ENCODE results near the gene NKD2.
A peak's percentile ranks its signal among the peaks of the same experiment; 100 is the strongest.

The NKD2 gene

DNA sequence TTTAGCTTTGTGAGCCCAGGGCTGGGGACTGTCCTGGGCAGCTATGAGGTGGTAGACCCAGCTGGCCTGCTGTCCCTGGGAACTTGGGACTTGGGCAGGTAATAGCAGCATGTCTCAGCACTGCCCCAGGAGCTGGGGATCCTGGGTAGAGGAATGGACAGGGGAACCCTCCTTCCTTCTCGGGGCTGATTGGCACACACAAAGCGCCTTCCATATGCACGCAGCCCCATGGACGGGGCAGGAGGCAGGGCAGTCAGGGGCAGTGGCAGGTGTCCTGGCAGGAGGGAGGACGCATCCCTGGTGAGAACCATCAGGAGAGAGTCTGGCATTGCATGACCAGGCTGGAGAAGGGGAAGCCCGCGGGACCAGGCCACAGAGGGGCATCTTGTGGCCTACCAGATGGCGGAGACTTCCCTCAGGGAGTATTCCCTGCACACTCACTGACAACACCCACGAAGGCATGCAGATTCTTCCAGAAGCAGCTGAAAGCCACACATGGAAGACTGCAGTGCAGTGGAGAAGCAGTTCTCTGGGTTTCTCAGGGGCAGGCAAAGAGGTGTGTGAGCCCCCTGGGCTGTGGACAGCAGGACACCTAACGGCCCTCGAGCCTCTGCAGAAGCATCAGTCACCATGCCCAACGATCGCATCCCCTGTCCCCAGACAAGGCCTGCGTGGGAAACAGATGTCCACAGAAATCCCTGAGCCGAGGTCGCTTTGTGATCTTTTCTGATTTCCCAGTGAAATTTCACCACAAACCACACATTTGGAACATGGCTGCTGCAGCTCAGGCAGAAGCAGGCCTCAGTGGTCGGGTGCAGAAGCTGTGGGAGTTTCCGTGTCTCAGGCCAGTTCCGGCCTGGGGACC is 7.0 kb upstream of the NKD2 start:
- no peak for DNase-seq

DNA sequence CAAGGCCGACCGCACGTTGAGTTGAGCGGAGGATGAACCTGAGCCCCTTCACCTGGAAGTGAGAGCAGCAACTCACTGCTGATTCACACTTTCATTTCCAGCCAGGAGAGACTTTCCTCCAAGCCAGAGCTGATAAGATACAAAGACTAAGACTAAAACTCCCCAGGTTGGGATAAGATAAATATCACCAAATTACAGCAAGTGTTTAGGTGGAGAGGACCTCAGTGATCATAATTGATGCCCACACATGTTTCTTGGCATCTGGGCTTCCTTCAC is 6.4 kb upstream of the NKD2 start:
- no peak for DNase-seq

DNA sequence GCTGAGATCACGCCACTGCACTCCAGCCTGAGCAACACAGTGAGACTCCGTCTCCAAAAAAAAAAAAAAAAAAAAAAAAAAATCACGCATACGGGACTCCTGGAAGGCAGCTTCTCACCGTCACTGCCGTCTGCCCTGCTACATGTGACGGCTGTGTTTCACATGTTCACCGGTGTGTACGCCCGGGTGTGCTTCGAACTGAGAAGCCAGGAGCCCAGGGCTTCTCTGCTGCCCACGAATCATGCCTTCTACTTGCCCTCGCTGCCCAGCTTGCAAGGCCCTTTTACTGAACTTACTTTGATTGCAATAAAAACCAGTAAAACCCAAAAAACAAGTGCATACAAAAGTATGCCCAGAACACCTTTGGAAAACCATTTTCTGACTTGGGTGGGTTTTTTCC is 5.8 kb upstream of the NKD2 start:
- no peak for DNase-seq

DNA sequence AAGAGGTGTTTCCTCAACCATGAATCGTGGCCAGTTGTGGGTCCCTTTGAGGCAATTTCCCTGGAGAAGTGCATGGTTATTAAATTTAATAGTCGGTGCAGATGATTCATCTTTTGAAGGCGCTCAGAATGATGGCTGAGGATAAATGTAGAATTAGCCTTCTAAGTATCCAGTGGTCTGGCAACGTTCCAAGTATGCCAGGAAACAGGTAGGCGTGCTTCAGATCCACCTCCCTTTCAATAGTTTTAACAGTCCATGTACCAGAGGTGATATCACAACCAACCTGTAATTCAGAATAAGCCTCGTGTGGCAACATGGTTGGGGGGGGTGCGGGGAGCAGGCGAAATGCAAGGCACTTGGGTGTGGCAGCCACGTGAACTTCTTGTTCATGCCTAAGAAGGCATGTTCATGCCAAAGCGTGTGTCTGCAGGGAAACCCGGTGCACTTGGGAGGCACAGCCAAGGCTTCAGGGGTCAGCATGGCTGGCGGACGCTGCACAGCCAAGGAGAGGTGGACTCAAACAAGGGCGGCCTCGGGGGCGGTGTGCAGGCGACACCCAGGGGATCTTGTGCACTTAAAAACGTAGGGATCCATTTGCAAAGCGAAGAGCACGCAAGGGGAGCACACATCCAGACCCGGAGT is 5.2 kb upstream of the NKD2 start:
- DNase-seq: no peak

DNA sequence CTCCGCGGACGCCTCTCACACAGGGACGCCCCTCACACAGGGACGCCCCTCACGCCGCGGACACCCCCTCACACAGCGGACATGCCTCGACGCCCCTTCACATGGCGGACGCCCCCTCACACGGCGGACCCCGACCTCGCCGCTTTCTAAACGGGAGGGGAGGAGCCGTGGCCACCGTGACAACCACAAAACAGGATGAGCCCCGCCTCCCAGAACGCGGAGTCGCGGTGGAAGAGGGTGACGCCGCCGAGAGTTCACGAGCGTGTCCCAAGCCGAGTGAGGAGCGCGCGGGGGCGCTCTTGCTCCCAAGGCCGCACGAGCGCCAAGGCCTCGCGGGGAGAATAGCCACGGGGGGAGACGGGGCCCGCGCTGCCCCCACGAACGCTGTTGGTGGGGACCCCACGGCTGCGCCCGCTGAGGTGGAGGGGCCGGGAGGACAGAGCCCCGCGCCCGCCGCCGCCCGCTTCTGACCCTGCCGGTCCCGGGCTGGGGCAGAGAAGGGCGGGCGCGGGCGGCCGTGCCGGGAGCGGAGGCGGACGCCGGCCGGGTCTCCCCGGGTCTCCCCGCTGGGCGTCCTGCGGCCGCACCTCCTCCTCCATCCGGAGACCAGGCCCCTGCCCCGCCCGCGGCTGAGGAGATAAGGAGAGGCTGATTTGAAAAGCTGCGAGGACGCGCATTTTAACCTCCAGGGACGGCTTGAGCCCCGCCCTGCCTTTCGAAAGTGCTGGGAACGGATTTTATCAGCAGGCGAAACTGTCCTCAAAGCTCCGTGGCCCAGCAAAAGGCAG is 3.9 kb upstream of the NKD2 start:
- peak; percentile 16 for DNase-seq

DNA sequence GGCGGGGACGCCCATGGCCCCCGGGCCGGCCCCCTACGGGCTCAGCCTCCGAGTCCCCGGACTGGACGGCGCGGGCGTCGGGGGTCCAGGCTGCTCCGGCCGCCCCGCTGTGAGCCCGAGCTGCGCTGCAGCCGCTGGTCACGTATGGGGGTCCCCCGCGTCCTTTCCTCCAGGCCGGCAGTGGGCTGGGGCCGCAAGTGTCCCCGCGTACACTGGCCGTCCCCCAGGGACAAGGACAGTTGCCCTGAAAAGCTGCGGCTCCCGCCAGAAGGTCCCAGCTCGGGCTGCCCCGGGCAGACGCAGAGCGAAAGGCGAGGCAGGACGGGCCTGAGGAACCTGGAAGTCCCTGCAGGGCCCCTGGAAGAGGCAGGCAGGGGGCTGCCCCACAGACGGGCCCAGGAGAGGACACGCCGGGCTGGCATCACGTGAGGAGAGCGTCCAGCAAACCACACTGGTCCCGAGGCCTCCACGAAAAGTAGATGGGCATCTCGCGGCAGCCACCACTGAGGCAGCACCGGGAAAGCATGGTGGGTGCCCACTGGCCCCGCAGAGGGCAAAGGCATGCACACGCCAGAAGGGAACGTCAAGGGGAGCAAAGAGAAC is 3.3 kb upstream of the NKD2 start:
- no peak for DNase-seq

DNA sequence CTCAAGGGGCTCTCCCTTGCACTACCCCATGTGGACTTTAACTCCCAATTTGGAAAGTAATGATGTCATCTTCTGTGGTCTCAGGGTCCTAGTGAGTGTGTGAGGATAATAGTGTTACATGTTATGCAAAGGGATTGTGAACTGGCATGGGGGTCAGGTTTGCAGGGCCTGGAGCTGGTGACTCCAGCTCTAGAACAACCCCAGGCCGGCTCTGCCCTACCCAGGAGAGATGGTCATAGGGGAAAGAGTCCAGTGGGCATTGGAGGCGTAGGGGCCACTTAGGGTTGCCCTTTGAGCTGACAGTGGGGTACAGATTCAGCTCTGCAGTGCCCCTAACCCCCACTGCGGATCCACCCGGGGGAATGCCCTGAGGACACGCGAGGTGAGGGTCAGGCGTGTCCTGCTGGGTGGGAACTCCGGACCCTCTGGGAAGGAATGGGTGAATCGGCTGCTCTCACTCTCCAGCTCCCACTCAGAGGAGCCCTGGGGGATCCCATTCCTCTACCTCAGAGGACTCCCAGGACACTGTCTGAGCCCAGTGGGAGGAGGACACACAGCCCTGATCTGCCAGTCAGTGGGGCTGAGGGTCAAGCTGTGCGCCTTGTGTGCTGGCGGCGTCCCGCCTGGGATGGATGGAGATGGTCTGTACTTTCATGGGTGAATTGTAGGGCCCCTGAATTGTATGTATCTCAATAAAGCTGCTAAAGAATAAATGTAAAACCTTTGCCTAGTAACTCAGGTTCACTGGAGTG is 2.5 kb upstream of the NKD2 start:
- DNase-seq: no peak

DNA sequence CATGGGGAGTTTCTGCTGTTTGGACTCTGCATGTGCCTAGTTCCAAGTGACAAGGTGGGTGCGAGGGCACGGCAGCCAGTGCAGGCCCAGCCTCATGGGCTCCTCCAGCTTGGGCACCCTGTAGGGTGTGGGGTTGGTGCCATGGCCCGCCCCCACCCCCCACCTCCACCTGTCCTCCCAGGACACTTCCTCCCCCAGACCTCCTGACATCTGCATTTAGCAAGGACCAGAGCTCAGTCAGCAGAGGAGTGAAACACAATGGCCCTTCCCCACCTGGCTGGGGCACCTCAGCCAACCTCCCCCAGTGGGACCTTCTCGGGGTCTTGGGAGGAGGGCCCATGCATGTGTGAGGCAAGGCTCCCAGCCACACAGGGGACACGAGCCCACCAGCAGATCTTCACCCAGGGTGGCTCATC is 1.9 kb upstream of the NKD2 start:
- DNase-seq: no peak

DNA sequence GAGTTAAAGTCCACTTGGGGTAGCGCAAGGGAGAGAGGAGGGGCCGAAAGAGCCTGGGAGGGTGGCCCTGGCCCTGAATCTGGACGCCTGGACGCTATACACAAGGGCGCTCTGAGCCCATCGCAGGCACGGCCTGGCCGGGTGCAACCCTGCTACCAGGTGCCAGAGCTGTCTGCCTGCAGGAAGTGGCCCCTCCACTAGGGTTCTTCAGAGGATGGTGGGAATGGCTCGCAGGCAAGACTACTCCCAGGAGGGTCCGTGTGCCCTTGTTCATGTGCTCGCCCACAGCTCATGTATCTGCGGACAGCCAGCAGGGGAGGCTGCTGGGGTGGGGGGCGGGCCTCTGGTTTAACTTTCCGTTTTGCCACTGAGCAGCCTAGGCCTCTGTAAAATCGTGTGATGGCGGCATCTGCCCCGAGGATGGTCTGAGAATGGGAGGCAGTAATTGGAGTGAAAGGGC is 1.4 kb upstream of the NKD2 start:
- no peak for DNase-seq

DNA sequence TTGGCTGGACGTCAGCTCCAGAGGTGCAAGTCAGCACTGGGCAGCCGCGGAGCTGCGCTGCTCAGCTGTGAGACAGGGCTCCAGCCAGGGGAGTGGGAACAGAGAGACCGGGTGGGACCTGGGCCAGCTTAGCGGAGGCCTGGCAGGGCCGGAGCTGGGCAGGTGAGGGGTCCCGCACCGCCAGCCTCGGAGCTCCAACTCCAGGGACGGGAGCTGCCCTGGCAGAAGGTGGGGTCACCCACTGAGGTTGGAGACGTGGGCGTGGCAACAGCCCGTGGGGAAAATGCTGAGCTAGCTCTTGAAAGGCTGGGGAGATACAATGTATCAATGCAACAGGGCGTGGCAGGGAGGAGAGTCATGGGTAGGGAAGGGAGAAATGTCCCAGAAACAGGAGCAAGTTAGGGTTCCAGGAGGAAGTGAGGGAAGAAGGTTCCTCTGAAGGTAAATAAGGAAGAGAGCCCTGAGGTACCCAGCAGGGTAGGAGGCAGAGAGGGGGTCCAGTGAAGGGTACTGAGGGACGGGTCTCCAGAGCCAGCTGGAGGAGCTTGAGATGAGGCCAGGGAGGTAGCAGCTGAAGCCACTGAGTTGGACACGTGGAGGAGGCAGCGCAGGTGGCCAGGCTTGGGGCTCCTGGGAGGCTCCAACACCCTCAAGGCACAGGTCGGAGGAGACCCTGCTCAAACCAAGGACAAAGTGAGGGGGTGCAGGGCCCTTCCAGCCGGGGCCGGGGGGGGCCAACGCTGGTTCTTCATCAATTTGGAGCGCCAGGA is 736 bp upstream of the NKD2 start:
- DNase-seq: no peak

DNA sequence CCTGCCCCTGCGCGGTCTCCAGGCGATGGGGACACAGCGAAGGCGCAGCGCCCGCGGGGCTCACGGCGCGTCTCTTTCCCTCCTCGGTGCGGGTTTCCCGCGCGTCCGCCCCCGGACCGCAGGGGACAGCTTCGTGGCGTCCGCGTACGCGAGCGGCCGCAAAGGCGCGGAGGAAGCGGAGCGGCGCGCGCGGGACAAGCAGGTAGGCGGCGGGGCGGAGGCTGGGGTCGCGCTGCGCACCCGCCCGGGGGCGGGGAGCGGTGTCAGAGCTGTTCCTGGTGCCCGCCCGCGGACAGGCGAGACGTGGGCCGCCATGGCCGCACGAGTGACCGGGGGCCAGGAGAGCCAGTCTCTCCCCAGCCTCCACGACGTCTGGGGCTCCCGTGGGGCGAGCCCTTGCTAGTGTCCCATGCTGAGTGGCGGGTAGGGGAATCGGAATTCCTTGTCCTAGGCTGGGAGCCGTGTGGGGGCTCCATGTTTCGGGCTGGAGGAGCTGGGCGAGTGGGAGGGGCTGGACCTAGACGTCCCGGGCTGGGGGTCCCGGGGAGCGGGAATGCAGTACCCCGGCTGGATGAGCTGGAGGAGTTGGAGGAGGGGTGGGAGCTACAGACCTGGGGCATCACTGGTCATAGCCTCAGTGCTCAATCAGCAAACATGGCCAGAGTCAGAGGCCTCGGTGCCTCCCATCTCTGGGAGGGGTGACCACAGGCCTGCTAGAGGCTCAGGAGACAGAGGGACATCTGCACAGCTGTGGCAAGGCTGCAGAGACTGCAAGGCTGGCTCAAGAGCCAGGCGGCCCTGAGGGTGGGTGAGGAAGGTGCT is 968 bp downstream of the NKD2 start:
- no peak for DNase-seq

DNA sequence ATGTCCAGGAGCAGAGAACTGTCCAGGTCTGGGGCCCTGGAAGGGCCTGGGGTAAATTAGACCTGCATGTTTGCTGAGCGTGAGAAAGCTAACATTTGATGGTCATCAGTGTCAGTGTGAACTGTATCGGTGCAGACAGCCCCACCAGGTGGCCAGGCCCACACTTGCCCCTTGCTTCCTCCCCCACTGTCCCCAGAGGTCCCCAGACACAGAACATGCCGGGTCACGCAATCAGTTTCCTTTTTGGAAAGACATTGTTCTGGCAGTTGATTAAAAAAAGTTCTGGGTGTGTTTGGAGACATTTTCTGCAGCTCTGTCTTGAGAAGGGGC is 1.5 kb downstream of the NKD2 start:
- DNase-seq: no peak

DNA sequence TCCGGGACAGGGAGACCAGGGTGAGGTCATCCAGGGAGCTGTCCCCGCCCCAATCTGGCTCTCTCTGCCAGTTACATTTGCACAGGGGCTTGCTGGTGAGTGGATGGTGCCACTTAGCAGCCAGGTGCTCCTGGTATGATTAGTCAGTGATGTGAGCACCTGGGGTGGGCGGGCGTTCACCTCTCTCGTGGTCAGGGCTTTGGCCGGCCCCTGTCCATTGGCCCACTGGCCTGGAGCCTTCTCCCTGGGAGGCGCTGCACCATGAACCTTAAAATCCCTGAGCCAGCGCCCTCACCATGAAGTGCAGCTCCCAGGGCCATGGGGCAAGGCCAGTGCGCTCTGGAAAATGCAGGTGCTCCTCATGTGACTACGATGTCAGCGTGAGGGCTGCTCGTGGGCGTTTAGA is 2.0 kb downstream of the NKD2 start:
- DNase-seq: no peak

DNA sequence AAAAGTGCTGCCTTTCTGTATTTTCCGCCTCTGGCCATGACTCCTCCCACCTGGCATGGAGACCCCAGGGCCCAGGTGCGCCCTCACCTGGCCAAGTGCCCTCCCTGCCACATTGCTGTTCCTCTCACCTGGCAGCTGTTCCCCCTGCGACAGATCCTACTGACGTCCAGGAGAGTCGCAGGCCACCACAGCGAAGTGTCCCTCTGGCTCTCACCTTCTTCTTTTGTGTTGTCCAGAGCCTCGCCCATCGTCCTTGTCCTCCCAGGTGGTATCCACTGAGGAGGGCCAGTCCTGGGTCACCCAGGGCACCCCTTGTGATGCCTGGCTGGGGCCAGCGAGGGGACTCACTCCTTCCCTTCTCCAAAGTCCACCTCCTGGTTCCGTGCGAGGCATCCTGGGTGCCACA is 2.6 kb downstream of the NKD2 start:
- no peak for DNase-seq

DNA sequence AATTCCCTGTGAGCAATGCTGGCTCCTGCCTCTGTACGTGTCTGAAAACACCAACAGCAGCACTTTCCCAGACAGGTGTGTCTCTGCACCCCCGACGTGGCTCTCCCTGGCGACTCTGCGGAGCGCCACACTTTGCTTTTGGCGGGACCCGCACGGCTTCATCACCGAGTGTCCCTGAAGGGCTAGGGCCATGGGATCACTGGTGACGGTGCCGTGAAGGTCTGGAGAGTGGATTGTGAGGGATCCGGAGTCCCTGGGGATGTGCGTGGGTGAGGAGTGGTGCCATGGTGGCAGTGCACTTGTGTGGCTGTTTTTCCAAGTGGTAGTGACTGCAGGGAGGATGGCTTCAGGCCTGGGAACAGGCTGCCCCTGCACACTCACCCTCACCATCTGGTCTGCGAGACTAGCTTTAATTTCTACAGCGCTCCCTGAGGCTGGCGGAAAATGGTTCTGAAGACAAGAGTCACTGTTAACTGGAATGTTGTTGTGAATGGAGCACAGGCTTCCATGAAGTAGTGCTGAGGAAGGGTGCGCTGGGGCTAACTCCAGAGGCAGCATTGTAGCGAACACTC is 3.2 kb downstream of the NKD2 start:
- DNase-seq: no peak

DNA sequence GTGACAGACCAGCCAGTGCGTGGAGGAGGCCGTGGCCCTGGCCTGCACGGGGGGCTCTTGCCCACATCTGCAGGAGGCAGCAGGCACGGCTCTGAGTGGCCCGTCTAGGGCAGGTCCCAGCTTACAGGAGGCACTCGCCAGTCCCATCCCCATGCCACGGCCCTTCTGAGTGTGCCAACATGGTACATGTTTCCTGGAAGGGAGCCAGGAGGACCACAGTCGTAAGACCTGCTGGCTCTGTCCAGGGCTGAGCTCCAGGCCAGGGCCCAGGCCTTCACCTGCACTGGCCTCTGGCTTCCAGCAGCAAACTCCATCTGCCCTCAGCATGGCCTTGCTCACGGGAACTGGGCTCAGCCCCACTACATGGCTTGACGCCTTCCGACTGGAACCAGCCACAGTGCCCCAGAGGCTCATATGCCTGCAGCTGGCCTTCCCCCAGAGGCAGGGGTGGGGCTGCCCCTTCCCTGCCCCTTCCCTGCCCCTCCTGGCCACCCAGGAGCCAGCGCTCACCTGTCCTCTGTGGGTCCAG is 3.8 kb downstream of the NKD2 start:
- DNase-seq: no peak

DNA sequence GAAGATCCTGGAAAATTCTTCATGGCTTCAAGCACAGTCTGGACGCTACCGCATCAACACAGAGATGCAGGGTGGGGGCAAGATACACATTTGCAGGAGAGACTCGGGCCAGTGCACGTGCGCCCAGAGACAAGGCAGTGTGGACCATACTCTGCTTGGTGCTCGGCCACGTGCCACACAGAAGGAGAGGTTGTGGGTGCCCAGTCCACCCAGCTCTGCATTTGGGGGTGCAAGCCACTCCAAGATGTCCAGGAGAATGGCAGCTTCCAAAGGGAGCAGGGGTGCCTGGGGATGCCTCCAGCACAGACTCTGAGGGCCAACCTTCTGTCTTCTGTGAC is 4.3 kb downstream of the NKD2 start:
- DNase-seq: no peak

DNA sequence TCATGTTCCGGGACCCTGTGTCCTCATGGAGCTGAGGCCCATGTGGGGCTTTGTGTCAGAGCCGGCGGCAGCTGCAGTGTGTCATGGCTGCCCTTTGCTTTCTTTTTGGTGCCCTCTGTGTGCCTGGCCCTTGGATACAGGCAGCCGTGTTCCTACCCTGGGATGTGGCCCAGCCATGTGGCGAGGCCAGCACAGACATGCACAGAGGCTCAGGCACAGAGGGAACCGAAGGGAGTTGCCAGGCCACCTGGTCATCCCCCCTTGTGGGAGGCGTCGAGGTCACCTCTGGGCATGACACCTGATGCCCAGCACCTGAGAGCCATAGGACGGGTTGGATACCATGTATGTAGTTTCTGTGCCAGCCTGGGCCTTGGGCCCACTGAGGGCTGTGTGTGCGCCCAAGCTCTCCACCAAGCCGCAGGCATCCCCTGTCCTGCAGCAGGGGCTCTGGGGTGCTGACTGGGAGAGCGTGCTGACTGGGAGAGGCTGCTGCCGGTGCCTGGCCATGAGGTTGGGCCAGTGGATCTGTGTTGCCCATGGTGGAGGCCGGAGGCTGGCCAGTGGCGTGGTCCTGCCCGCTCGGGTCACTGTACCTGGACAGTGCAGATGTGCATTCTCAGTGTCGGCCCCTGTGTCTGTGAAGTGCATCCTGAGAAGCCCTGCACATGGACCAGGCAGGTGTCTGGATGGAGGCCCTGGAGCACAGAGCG is 4.8 kb downstream of the NKD2 start:
- no peak for DNase-seq

DNA sequence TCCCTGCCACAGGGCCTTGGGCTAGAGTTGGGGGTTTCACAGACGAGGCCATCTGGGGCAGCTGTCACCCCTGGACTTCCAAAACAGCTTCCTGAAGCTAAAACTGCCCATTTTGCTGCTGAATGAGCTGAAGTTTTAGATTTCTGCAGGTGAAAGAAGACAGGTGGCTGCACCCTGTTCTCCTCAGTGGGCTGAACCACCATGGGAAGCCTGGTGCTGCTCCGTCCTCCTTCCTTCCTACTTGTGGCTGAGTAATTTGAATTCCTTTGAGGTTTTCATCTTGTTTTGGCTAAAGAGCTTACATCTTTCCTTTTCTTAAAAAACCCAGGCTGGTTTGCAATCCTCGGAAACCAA is 5.3 kb downstream of the NKD2 start:
- DNase-seq: no peak

DNA sequence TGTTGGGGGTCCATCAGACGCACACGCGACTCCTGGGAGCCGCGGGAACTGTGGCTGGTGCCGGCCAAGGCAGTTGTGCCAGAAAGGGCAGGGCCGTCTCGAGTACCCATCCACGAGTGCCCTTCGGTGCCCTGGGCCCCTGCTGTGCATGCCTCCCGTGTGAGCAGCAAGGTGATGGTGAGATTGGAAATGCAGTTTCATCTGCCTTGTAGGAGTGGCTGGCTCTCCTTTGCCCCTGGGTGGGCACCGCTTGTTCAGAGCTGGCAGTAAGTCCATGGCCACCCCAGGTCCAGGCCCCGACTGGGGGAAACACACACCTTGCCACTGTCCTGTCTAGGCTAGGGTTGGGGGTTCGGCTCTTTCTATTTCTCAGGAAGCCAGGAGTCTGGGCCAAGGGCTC is 5.7 kb downstream of the NKD2 start:
- no peak for DNase-seq

Data from HCEC 1CT (cell line).